HL-60 (cell line): ENCODE data around the gene FADD.

Experiments used
- GABPA ChIP-seq: IDR thresholded peaks from 2 replicates; pipeline ENCODE4 v1.6.1; 2012; ENCODE audit warnings: low read depth
- POLR2AphosphoS5 ChIP-seq: IDR thresholded peaks from 2 replicates; pipeline ENCODE4 v1.6.1; 2012; ENCODE audit warnings: low read depth
- TF ChIP-seq, protein P1 (sequence below): IDR thresholded peaks from one replicate; pipeline ENCODE4 v1.5.1; 2011; ENCODE audit warnings: low read length, control low read depth, inconsistent platforms; ENCODE audit not compliant: insufficient read depth
- TF ChIP-seq, protein P2 (sequence below): IDR thresholded peaks from 2 replicates; pipeline ENCODE4 v1.6.1; 2012; ENCODE audit warnings: low read depth; ENCODE audit not compliant: insufficient replicate concordance

DNA sequence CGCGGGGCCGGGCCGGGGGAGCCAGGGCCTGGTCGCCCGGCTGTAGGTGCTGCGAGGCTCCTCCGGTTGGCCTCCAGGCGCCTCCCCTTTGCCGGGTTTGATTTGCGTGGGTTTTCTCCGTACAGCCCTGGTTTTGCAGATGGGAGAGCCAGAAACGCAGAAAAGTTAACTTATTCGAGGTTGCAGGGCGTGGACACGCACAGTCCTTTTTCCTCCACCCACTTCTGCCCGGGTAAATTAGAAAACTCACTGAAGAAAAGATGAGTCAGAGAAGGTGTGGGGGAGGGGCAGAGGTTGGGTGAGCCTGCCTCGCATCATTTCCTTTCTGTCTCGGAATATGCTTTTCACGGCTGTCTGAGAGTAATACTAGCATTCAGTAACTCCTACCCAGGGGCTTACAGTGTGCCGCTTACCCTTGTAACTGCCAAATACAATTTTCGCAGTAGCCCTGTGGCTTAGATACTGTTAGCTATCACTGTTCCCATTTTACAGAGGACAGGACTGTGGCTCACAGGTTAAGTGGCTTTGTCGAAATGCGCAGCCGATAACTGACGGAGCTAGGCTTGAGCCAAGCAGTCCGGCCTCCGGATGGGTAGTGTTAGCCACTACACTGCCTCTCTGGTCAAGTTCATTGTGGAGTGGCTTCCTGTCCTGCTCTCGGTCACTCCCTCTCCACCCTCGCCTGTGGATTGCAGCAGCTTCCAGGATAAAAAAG is 812 bp downstream of the FADD start:
- TF ChIP-seq, protein P1, sequence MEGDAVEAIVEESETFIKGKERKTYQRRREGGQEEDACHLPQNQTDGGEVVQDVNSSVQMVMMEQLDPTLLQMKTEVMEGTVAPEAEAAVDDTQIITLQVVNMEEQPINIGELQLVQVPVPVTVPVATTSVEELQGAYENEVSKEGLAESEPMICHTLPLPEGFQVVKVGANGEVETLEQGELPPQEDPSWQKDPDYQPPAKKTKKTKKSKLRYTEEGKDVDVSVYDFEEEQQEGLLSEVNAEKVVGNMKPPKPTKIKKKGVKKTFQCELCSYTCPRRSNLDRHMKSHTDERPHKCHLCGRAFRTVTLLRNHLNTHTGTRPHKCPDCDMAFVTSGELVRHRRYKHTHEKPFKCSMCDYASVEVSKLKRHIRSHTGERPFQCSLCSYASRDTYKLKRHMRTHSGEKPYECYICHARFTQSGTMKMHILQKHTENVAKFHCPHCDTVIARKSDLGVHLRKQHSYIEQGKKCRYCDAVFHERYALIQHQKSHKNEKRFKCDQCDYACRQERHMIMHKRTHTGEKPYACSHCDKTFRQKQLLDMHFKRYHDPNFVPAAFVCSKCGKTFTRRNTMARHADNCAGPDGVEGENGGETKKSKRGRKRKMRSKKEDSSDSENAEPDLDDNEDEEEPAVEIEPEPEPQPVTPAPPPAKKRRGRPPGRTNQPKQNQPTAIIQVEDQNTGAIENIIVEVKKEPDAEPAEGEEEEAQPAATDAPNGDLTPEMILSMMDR: no peak
- TF ChIP-seq, protein P2, sequence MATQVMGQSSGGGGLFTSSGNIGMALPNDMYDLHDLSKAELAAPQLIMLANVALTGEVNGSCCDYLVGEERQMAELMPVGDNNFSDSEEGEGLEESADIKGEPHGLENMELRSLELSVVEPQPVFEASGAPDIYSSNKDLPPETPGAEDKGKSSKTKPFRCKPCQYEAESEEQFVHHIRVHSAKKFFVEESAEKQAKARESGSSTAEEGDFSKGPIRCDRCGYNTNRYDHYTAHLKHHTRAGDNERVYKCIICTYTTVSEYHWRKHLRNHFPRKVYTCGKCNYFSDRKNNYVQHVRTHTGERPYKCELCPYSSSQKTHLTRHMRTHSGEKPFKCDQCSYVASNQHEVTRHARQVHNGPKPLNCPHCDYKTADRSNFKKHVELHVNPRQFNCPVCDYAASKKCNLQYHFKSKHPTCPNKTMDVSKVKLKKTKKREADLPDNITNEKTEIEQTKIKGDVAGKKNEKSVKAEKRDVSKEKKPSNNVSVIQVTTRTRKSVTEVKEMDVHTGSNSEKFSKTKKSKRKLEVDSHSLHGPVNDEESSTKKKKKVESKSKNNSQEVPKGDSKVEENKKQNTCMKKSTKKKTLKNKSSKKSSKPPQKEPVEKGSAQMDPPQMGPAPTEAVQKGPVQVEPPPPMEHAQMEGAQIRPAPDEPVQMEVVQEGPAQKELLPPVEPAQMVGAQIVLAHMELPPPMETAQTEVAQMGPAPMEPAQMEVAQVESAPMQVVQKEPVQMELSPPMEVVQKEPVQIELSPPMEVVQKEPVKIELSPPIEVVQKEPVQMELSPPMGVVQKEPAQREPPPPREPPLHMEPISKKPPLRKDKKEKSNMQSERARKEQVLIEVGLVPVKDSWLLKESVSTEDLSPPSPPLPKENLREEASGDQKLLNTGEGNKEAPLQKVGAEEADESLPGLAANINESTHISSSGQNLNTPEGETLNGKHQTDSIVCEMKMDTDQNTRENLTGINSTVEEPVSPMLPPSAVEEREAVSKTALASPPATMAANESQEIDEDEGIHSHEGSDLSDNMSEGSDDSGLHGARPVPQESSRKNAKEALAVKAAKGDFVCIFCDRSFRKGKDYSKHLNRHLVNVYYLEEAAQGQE: no peak
- TF ChIP-seq POLR2AphosphoS5 (peak; percentile 42), GABPA (no peak)
